Stimulated activated CD4-positive, alpha-beta T cell treated with anti-CD3 and anti-CD28 coated beads, TNF-alpha, amount 100 ng/mL, for 48 hours (primary cell): ENCODE data around the gene PNPLA7.
"Not testable (repeated sequence)": the region's sequence is repeated elsewhere in the genome, so short reads cannot be mapped to it uniquely, and the experiment has no call there.

Experiments used
- DNase-seq, 3 donors: peaks; one replicate each; pipeline ENCODE4 v3.0.0-alpha.2; 2020; ENCODE audit warnings: low read depth in 3 of 3

The PNPLA7 gene

DNA sequence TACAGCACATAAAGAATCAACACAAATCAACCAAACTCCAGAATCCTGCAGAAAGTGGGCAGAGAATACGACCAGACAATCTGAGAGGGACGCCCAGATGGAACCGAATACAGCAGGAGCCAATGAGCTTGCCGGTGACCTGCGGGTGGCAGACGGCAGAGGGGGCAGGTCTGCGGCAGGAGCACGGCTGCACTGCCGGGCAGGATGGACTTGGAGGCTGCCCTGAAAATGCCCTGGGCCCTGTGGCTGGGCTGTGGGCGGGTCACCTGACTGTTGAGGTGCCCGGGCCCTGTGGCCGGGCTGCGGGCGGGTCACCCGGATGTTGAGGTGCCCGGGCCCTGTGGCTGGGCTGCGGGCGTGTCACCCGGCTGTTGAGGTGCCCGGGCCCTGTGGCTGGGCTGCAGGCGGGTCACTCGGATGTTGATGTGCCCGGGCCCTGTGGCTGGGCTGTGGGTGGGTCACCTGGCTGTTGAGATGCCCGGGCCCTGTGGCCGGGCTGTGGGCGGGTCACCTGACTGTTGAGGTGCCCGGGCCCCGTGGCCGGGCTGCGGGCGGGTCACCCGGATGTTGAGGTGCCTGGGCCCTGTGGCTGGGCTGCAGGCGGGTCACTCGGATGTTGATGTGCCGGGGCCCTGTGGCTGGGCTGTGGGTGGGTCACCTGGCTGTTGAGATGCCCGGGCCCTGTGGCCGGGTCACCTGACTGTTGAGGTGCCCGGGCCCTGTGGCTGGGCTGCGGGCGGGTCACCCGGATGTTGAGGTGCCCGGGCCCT, 36.2 kb downstream of the PNPLA7 start:
- DNase-seq = not testable (repeated sequence)

DNA sequence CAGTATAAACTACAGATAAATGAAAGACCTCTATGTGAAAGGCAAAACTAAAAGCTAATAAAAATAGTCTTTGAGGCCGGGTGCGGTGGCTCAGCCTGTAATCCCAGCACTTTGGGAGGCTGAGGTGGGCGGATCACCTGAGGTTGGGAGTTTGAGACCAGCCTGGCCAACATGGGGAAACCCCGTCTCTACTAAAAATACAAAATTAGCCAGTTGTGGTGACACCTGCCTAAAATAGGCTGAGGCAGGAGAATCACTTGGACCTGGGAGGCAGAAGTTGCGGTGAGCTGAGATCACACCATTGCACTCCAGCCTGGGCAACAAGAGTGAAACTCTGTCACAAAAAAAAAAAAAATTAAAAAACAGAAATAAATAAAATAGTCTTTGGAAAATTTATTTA, 37.1 kb downstream of the PNPLA7 start:
- DNase-seq = not testable (repeated sequence)

DNA sequence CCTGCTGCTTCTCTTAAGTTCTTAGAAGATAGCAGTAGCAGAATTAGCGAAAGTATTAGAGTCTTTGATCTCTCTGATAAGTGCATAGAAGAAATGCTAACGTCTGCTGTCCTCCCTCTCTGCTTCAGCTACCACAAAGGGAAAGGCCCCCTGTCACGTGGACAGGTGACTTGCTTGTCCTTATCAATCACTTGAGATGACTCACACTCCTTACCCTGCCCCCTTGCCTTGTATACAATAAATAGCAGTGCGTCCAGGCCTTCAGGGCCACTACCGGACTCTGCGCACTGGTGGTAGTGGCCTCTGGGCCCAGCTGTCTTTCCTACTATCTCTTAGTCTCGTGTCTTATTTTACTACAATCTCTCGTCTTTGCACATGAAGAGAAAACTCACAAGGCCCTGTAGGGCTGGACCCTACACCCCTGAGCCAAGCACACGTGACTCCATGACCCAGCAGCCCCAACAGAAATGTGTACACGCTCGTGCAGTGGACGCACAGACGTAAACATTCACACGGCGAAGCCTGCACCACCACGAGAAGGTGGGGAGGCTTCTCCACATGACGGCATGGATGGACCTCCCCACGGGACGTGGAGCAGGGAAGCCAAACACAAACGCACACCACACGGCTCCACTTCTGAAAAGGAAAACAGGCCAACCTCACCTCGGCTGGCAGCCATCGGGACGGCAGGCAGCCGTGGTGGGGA, 38.3 kb downstream of the PNPLA7 start:
- DNase-seq = no peak

DNA sequence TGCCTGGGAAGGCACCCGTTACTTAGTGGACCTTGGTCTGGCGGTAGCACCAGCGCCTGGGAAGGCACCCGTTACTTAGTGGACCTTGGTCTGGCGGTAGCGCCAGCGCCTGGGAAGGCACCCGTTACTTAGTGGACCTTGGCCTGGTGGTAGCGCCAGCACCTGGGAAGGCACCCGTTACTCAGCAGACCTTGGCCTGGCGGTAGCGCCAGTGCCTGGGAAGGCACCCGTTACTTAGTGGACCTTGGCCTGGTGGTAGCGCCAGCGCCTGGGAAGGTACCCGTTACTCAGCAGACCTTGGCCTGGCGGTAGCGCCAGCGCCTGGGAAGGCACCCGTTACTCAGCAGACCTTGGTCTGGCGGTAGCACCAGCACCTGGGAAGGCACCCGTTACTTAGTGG, 39.1 kb downstream of the PNPLA7 start:
- not testable (repeated sequence) for DNase-seq

DNA sequence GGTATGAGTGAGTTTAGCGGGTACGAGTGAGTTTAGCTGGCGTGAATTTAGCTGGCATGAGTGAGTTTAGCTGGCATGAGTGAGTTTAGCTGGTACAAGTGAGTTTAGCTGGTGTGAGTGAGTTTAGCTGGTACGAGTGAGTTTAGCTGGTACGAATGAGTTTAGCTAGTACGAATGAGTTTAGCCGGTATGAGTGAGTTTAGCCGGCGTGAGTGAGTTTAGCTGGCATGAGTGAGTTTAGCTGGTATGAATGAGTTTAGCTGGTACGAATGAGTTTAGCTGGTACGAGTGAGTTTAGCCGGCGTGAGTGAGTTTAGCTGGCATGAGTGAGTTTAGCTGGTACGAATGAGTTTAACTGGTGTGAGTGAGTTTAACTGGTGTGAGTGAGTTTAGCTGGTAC, 41.0 kb downstream of the PNPLA7 start:
- DNase-seq = no peak

DNA sequence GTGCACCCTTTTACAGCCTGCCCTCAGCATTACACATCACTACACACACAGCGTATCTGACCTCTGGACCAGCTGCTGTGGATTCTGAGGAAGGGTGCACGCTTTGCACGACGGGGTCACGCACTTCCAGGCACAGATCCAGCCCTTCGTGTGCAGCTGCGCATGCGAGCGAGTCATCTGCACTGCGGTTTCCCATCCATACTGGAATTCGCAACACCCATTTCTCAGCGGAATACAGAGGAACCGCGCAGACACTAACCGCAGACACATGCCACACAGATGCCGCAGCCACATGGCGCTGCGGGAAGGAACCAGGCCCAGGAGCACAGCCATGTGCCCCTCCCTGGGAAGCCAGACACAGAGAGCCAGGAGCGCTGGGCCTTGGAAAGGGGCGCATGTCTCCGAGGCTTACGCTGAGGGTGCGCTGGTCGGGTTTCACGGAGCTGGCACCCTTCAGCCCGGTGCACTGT, 43.5 kb downstream of the PNPLA7 start:
- no peak for DNase-seq

DNA sequence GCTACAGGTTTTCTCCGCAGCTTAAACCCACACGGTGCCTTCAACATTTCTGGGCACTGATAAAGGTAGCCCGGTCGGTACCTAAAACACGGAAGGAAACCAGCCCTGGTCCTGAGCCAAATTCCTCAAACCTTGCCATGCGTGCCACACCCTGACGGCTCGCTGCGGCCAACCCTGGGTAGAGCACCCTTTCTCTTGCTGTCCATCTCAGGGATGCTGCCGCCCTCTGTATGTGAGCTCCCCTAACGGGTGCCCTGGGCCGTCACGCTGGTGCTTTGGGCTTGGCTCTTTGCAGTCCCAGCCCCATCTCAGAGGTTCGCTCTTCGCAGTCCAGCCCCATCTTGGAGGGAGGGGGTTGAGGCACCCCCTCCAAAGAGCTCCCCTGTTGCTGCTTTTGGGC, 43.9 kb downstream of the PNPLA7 start:
- no peak for DNase-seq

DNA sequence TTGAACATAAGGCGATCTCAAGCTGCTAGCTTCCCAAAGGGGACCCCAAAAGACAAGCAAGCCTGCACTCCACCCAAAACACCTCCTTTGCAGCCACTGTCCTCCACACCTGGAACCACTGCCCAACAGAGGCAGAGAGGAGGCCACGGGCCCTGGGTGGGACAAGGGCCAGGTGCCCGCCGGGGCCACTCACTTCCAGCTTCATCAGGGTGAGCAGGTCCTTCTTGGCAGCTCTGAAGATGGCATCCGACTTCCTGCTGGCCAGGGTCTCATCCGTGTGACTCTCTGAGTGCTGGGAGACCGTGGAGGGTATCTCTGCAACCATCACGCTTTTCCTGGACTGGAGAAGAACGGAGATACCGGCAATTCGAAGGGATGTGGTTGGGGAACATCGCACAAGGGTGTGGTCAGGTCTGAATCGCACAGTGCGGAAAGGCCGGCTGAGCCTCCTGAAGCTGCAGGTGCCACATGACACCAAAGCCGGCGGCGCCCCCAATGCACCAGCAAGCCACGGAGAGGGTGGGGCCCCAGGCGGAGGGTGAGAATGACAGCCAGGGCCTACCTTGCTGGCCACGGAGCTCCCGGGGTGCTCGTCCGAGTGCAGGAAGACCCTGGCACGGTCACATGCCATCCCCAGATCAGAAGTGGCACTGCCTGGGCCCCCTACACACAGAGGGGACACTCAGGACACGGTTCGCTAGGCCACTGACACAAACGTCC, 44.6 kb downstream of the PNPLA7 start:
- no peak for DNase-seq

DNA sequence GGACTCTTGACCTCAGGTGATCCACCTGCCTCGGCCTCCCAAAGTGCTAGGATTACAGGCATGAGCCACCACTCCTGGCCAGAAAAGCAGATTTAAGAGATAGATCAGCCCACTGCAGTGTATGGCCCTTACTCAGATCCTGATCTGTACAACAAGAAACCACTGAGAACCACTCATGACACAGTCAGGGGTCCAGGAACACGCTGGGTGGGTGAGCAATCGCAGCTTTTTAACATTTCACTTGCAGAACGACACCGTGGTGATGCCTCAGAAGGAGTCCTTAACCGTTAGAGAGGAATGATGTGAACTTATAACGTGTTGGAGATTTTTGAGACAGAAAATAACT, 45.8 kb downstream of the PNPLA7 start:
- DNase-seq = no peak

DNA sequence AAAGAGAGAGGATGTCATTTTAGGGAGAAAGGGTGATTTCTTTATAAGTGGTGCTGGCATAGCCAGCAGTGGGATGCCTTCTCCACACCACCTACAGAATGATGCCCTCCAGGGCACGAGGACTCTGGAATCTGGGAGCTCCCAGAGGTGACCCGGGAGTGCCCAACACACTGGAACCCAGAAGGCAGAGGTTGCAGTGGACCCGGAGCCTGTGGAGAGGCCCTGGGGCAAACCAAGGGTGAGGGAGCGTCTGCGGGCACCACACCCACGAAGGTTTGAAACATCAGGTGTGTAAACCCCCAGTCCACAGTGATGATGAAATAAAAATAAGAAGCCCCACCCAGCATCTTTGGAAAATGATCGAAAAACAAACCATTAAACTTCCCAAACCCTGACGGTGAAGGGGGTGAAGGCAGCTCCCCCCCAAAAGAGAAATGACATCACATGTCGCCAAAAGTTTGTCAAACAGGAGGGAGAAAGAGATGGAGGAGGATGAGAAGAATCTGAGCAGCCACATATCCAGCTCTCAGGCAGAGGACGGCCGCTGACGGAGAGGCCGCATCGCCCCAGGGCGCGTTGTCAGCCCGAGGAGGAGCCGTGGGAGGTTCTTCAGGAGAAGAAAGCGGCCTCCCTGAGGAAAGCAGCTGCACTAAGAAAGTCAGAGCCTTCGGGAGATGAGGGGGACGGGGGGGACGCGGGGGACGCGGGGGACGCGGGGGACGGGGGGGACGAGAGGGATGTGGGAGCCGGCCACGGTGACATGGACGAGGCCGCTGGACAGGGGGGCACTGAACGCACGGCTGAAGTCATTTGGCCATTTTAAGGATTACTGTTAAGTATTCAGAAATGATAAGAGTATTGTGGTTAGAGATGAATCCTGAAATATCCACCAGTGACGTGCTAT, 47.9 kb downstream of the PNPLA7 start:
- DNase-seq = no peak

DNA sequence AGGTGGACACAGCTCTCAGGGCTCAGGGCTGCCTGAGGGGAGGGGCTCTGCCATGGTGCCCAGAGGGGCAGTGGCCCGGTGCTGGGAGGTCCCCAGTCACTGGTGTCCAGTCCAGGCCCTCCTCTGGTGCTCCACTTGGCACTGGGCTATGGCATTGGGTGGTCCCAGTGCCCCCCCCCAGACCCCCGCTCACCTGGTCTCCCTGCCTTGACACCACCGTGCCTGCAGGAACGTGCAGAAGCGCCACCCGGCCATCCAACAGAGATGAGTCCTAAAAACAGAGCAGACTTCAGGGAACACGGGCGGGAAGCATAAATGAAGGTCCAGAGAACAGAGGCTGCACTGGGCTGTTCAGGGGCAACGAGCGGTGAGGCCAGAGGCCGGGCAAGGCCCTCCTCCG, 48.7 kb downstream of the PNPLA7 start:
- DNase-seq = no peak

DNA sequence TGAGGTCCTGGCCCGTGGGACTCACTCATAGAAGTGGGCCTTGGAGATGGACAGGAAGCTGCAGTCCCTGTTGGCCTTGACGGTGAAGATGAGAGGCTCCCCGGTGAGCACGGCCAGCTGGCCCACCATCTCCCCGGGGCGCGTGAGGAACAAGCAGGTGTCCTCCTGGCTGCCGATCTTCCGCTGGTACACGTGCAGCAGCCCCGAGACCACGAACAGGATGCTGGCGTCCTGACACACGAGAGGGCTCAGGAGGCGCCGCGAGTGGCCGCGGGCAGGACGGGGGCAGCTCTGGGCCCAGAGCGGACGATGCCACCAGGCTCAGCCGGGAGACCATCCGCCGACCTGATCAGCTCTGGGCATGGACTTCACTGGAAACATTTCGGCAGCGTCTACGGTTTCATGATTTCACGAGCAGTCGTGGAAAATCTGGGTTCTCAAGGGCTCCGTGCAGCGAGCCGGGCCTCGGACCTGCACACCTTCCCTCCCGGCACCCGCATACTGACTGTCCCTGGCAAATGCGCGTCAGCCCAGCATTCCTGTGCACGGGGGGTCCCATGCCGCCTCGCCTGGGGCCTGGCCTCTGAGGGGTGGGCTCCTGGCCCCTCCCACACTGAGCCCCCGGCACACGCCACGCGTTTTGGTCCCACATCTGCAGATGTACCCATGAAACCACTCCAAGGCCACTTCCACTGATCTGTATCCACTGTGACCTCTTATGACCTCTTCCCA, 49.4 kb downstream of the PNPLA7 start:
- DNase-seq = no peak

DNA sequence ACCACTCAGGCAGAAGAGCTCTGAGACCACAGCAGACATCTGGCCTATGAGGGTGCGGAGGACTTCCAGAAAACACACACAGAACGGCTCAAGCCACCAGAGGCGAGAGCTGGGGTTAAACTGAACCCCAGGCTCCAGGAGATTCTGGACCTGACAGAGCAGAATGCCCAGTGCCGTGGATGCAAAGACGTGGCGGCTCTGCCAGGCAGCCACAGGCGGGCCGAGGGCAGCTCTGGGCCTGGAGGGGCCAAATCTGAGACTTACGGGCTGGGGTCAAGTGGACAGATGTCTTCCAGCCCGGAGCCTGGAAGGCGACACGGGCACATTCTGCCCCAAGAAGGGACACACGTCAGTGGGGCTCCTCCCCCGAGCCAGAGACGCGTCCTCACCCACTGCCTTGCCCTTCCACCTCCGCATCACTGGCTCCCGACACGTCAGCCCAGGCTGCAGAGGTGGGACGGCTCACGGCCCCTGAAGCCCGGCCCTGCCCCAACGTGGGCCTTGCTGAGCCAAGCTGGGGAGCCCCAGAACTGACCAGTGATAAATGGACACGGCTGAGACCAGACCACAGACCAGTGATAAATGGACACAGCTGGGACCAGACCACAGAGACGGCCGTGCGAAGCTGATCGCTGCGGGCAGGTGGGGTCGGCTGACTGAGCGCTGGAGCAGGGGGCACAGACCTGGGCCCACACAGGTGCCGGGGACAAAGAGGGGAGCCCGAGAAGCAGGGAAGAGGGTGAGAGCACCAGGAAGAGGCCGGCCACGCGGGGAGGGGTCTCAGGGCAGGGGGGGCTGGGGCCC, 50.1 kb downstream of the PNPLA7 start:
- no peak for DNase-seq

DNA sequence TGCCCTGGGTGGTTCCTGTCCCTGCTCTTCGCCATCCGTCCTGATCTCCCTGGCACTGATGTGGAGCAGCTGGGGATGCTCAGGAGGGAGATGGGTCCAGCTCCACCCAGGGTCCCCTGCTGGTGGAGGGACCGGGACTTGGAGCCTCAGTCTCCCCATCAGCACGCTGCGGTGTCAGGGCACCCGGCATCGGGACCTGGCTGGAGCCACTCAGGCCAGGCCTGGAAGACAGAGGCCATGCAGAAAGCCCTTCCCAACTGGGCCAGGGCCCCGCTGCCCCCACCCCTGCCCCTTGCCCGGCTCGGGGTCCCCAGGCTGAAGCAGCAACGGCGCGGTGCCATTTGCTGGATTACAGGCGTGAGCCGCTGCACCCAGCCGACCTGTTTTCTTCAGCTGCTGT, 50.8 kb downstream of the PNPLA7 start:
- no peak for DNase-seq

DNA sequence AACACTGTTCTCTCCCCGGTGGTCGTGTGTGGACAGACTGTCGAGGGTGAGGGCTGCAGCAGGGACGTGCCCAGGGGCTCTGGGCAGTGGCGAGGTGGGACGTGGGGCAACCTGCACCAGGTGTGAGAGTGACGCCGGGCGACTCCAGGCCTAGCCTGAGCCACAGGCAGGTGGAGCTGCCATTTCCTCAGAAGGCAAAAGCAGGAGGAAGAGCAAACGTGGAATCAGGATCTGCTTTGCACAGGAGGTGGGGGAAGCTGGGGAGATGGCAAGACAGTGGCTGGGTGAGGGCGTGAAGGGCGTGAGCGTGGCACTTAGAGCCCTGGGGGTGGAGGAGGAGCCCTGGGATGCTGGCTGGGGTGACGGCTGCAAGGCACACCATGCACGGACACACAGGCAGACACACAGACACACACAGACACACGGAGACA, 51.5 kb downstream of the PNPLA7 start:
- no peak for DNase-seq

DNA sequence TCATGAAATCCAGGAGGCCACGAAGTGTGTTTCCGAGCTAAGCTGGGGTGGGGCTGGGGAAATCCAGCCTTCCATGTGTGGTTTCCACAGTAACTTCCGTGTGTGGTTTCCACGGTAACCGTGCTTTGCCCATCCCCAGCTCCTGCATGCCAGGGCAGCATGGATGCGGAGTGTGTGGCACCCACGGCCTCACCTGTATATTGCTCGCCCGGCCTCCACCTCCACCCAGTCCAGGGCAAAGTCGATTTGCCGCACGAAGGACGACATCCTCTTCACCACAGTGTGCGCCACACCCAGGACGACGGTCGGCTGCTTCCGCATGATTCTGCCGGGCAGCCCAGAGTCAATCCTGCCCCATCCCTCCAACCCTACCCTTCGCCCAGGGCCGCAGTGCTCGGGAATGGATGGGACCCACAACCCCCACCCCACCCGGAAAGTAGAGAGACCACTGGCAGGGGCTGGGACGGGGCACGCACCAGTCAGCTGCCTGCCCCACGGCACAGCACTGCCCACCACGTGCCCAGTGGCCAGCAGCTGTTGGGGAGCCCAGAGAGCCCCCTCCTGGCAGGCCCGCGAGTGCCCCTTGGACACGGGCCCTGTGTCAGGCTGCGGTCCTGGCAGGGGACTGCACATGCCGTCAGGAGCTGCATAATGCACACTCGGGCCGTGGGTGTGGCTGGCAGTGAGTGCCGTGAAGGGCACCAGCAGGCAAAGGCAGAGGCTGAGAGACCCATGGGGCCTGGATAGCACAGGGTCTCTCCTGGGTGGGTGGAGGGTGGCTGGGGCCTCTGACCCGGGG, 52.1 kb downstream of the PNPLA7 start:
- DNase-seq = no peak

DNA sequence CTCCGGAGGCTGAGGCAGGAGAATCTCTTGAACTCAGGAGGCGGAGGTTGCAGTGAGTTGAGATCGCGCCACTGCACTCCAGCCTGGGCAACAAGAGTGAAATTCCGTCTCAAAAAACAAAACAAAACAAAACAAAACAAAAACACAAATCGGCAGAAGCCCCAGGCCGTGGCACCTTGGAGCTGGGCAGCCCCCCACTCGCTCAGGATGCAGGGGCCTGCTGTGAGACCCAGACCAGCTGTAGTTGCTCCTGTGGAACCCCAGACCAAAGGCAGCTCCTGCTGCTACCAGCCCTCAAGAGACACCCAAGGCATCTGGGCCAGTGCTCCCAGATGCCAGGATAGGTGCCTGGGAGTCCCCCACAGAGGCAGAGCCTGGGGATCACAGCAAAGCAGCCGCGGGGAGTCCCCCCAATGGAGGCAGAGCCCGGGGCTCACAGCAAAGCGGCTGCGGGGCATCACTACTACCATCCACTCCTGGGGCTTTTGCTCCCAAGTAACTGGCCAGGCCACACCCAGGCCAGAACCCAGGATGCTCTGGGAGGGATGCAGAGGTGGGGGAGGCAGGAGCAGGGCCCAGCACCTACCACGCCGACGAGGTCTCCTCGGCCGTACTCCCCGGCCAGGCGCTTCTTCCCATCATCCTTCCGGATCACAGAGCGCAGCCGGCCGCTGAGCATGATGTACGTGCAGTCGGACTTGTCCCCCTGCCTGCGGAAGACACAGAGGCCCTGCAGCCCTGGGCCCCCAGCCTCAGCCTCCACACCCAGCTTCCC, 53.4 kb downstream of the PNPLA7 start:
- no peak for DNase-seq

DNA sequence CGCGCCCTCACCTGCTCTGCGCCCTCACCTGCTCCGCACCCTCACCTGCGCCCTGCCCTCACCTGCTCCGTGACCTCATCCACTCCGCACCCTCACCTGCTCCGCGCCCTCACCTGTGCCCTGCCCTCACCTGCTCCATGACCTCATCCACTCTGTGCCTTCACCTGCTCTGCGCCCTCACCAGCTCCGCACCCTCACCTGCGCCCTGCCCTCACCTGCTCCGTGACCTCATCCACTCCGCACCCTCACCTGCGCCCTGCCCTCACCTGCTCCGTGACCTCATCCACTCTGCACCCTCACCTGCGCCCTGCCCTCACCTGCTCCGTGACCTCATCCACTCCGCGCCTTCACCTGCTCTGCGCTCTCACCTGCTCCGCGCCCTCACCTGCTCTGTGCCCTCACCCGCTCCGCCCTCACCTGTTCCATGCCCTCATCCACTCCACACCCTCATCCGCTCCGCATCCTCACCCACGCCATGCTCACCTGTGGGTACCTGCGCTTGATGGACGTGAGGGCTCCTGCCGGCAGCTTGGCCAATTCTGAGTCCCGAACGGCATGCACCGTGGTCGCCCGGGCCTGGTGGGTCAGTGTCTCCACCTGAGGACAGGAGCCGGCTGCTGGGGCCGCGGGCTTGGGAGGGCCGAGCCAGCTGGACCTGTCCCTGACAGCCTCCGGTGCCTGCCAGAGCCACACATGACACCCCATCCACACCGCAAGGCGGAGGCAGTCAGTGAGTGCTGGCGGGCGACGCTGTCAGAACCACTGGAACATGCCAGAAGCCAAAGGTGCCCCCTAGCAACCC, 55.5 kb downstream of the PNPLA7 start:
- no peak for DNase-seq
